Measurements from ENCODE around the gene POLDIP2. TPM values are rescaled to one million over a fixed set of nuclear protein-coding genes. Genes with fewer than 3 reads are reported as not detected.

Gene POLDIP2
- total and polyA plus RNA-seq, 9 of the 15 experiments (the other 6 are each of a cell fraction or from before 2014, with no cell fraction given) = 22.0 to 137 (median 104) TPM

- no TSS peak for BruUV-seq (replicated peaks)
- DNase-seq (ENCODE audit: extremely low read depth in 1 of 4, low spot score in 3 of 4) (no peak), FAIRE-seq (no peak), ATAC-seq (no peak)
- Histone ChIP-seq H3K9me3 (replicated peaks; ENCODE audit: control insufficient read depth, insufficient read depth, low read depth, low read length) (no peaks in the 10 kb centered on the region), H3K36me3 (ENCODE audit: control insufficient read depth, insufficient read depth, low read length) (no peaks in the 10 kb centered on the region), H3K4me3 (no peak overlapping the region), H3K27ac (ENCODE audit: extremely low read depth, low read depth, low read length) (no peak overlapping the region), H4K20me1 (replicated peaks; ENCODE audit: control insufficient read depth, insufficient read depth, low read length) (no peaks in the 10 kb centered on the region), H3K4me2 (ENCODE audit: insufficient read depth, low read length) (no peak overlapping the region), H3K27me3 (ENCODE audit: control insufficient read depth in 2 of 2, insufficient read depth in 2 of 2, low read length in 2 of 2) (no peaks in the 10 kb centered on the region), H3K4me1 (replicated peaks in 1 of 2; ENCODE audit: control insufficient read depth in 2 of 2, insufficient read depth in 2 of 2, low read length in 2 of 2) (peaks cover 24 to 27% of the 10 kb centered on the region in 2 experiments), H2AFZ (ENCODE audit: low read depth, low read length) (no peak overlapping the region), H3K79me2 (ENCODE audit: control insufficient read depth, insufficient read depth, low read length) (peaks cover 22% of the 10 kb centered on the region), H3K9ac (ENCODE audit: insufficient read depth in 1 of 2, low read depth in 2 of 2, low read length in 2 of 2) (no peak overlapping the region), H3K9me1 (ENCODE audit: control insufficient read depth, insufficient read depth, low read length) (no peaks in the 10 kb centered on the region)
- intact Hi-C loops (cut with micrococcal nuclease) (no loop called here), in situ Hi-C loops (cut with MboI) (no loop called here)
- POLR2A ChIA-PET = interaction anchor here (0.7 kb wide), 1 partner anchor 40 kb away, joined by 3 read pairs; no protein-coding TSS in a partner anchor
- WGBS (ENCODE audit: insufficient coverage, low coverage, missing lambda C conversion rate) = 85% methylated on average over 2 of the region's 2 CpGs
- CTCF ChIA-PET (ENCODE audit: low intra/inter-chr PET ratio) = no interaction called here
- TF ChIP-seq TEAD1 (CRISPR knock-in tag; IDR thresholded peaks at IDR 0.05) (no peak), ZKSCAN3 (CRISPR knock-in tag; IDR thresholded peaks at IDR 0.05) (no peak), BCLAF1 (IDR thresholded peaks at IDR 0.05; ENCODE audit: borderline replicate concordance in 1 of 2, control insufficient read depth in 1 of 2, low read depth in 2 of 2, low read length in 1 of 2) (no peak), ZBTB26 (CRISPR knock-in tag; IDR thresholded peaks at IDR 0.05) (no peak), FOXP4 (CRISPR knock-in tag; IDR thresholded peaks at IDR 0.05; ENCODE audit: borderline replicate concordance) (no peak), ZNF561 (CRISPR knock-in tag; conservative IDR thresholded peaks at IDR 0.05) (no peak), NCOA6 (IDR thresholded peaks at IDR 0.05) (no peak), E2F4 (CRISPR knock-in tag; IDR thresholded peaks at IDR 0.05; ENCODE audit: low read depth) (no peak), ARID2 (IDR thresholded peaks at IDR 0.05) (no peak), GATAD2B (IDR thresholded peaks at IDR 0.05; ENCODE audit: borderline replicate concordance) (no peak), CSDE1 (IDR thresholded peaks at IDR 0.05) (no peak), ZNF280B (CRISPR knock-in tag; IDR thresholded peaks at IDR 0.05) (no peak), POLR3A (IDR thresholded peaks at IDR 0.05; ENCODE audit: borderline replicate concordance, extremely low read depth, insufficient read depth, insufficient read length) (no peak), HMG20B (CRISPR knock-in tag; IDR thresholded peaks at IDR 0.05) (no peak)
Observed at GRCh38 chr17:28313841-28314240, 43.5 kb downstream of the POLDIP2 start.

Data from K562 (cell line).